GM18511 (cell line): ENCODE data around the gene ZNF708.
"Not testable (repeated sequence)": the region's sequence is repeated elsewhere in the genome, so short reads cannot be mapped to it uniquely, and the experiment has no call there.

Experiments used
- ATAC-seq: cut with Tn5 transposase; IDR thresholded peaks from one replicate; pipeline ENCODE4 v1.9.1; 2021; ENCODE audit warnings: mild to moderate bottlenecking, moderate library complexity; ENCODE audit not compliant: unreplicated experiment

The ZNF708 gene

DNA sequence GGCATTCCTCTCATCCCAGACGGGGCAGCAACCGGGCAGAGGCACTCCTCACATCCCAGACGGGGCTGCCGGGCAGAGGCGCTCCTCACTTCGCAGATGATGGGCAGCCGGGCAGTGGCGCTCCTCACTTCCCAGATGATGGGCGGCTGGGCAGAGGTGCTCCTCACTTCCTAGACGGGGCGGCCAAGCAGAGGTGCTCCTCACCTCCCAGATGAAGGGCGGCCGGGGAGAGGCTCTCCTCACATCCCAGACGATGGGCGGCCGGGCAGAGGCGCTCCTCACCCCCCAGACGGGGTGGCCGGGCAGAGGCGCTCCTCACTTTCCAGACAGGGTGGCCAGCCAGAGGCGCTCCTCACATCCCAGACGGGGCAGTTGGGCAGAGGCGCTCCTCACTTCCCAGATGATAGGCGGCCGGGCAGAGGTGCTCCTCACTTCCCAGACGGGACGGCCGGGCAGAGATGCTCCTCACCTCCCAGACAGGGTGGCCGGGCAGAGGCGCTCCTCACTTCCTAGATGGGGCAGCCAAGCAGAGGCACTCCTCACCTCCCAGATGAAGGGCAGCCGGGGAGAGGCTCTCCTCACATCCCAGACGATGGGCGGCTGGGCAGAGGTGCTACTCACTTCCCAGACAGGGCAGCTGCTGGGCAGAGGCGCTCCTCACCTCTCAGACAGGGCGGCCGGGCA, 68.9 kb downstream of the ZNF708 start:
- ATAC-seq, result no peak

DNA sequence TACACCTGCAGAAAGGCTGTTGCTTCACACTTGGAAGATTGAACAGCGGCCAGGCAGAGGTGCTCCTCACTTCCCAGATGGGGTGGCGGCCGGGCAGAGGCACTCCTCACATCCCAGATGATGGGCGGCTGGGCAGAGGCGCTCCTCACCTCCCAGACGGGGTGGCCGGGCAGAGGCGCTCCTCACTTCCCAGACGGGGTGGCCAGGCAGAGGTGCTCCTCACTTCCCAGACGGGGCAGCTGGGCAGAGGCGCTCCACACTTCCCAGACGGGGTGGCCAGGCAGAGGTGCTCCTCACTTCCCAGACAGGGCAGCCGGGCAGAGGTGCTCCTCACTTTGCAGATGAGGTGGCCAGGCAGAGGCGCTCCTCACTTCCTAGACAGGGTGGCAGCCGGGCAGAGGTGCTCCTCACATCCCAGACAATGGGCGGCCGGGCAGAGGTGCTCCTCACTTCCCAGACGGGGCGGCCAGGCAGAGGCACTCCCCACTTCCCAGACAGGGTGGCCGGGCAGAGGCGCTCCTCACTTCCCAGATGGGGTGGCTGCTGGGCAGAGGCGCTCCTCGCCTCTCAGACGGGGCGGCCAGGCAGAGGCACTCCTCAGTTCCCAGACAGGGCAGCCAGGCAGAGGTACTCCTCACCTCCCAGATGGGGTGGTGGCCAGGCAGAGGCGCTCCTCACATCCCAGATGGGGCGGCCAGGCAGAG, 69.6 kb downstream of the ZNF708 start:
- not testable (repeated sequence) for ATAC-seq

DNA sequence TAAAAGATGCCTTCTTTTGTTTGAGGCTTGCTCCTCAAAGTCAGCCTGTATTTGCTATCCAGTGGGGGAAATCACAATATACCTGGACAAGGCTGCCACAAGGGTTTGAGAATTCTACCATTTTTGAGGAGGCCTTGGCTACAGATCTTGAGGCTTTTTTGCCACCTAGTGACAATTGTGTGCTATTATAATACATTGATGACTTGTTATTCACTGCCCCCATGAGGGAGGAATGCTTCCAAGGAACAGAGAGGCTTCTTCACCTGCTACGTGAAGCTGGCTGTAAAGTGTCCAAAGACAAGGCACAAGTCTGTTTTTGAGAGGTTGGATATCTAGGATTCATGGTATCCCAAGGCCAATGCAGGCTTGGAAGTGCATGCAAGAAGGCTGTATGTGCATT, 72.5 kb downstream of the ZNF708 start:
- ATAC-seq, result no peak
